Hepatocyte (in vitro differentiated cells): ENCODE measurements around the gene GRHL1.

ENCODE experiments used
- CTCF ChIP-seq: fragments of 200-600 bp; sonication (generic); IDR thresholded peaks from 2 replicates; pipeline ENCODE4 v1.5.1; 2016; ENCODE audit warnings: antibody characterized with exemption, mild to moderate bottlenecking; ENCODE audit not compliant: poor library complexity
- EZH2 ChIP-seq: fragments of 200-600 bp; sonication (generic); IDR thresholded peaks from 2 replicates; pipeline ENCODE4 v1.6.1; 2016; ENCODE audit warnings: antibody characterized with exemption, mild to moderate bottlenecking, borderline replicate concordance

- no peak for TF ChIP-seq EZH2
- no peak for TF ChIP-seq CTCF
Measured at GRCh38 chr2:10003206-10004125, 52.0 kb downstream of the GRHL1 start.
